Spleen (tissue), 7 donors: ENCODE data around the gene SYTL1.

Experiments
- CTCF ChIP-seq, 11 experiments: fragments of 200-600 bp in 7 of 11; fragments of 450-650 bp in 4 of 11; sonication (generic) in 4 of 11; IDR thresholded peaks in 8 of 11; conservative IDR thresholded peaks in 3 of 11; 1 replicate in 7 of 11; 2 replicates in 4 of 11; pipeline versions ENCODE4 v1.4.0 to v1.8.0; 2016 to 2021; ENCODE audit warnings: antibody characterized with exemption in 11 of 11, inconsistent platforms in 4 of 11, mild to moderate bottlenecking in 1 of 11
- POLR2A ChIP-seq, 3 donors: fragments of 450-650 bp; IDR thresholded peaks; one replicate each; pipeline ENCODE4 v1.5.1; 2017; ENCODE audit warnings: antibody characterized with exemption in 3 of 3, mild to moderate bottlenecking in 1 of 3
- donor health status: DM: no; HTN: no; CAD: no; lungs with moderate emphysema.
- donor health status: DM: no; HTN: no; CAD: no.
- donor health status: DM: no; HTN: no; CAD: no.

DNA sequence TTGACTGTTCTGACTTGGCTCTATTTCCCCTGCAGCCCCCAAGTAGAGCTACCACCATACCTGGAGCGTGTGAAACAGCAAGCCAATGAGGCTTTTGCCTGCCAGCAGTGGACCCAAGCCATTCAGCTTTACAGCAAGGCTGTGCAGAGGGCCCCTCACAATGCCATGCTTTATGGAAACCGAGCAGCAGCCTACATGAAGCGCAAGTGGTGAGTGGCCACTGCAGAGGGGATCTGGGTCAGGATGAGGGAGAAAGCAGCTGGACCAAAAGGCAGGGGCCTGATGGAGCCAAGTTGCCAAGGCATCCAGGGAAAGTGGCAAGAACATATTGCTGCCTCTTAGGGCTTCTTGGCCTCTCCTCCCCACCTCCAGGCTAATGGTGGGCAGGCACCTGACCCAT, 43.9 kb upstream of the SYTL1 start:
- no peak for TF ChIP-seq CTCF (IDR thresholded peaks at IDR 0.05 in 8 of 11, conservative IDR thresholded peaks at IDR 0.05 in 3 of 11)
- no peak for TF ChIP-seq POLR2A (IDR thresholded peaks at IDR 0.05)
